GM18868 (cell line): ENCODE data around the gene SORCS2.

Source experiments
- ATAC-seq: cut with Tn5 transposase; IDR thresholded peaks from one replicate; pipeline ENCODE4 v1.9.1; 2021; ENCODE audit warnings: mild to moderate bottlenecking, moderate library complexity; ENCODE audit not compliant: unreplicated experiment

Gene SORCS2

DNA sequence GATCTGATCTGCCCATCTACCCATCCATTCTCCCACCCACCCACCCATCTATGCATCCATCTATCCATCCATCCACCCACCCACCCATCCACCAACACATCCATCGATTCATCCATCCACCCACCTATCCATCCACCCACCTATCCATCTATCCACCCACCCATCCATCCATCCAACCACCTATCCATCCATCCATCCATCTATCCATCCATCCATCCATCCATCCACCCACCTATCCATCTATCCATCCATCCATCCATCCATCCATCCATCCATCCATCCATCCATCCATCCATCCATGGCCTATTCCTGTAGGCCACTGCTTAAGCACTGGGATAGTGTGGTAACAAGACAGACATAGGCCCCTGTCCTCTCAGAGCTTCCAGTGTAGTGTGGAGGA lies 69.8 kb downstream of the SORCS2 start:
- no peak for ATAC-seq

GRCh38 chr4:7263166-7263565 lies 70.8 kb downstream of the SORCS2 start:
- ATAC-seq: no peak

GRCh38 chr4:7264694-7265093 lies 72.4 kb downstream of the SORCS2 start:
- ATAC-seq: no peak

- no peak for ATAC-seq
Observed at GRCh38 chr4:7266525-7267292, 74.4 kb downstream of the SORCS2 start.

- no peak for ATAC-seq
Observed at GRCh38 chr4:7267829-7268228, 75.5 kb downstream of the SORCS2 start.

DNA sequence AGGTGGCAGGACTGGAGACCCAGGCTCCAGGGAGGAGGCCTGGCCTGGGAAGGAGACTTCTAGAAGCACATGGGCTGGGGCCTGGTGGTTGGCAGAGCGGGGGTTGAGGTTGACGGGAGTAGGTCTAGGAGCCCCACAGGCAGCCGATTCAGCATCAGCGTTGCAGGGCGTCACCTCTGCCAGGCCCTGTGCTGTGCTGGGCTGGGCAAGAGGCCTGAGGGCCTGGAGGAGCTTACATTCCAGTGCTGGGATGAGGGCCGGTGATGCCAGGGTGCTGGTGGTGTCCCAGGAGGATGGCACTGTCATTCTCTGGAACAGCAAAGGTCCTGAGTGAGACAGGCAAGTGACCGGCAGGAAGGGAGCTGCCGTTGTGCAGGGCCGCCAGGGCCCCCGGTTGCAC lies 76.6 kb downstream of the SORCS2 start:
- no peak for ATAC-seq

- ATAC-seq: no peak
Observed at GRCh38 chr4:7270121-7270520, 77.8 kb downstream of the SORCS2 start.

GRCh38 chr4:7272404-7272803 lies 80.1 kb downstream of the SORCS2 start:
- no peak for ATAC-seq

- ATAC-seq: no peak
Observed at GRCh38 chr4:7273738-7274297, 81.5 kb downstream of the SORCS2 start.

- no peak for ATAC-seq
Observed at GRCh38 chr4:7275067-7275466, 82.7 kb downstream of the SORCS2 start.

GRCh38 chr4:7275490-7276154 lies 83.3 kb downstream of the SORCS2 start:
- no peak for ATAC-seq

- ATAC-seq: no peak
Observed at GRCh38 chr4:7276515-7276914, 84.2 kb downstream of the SORCS2 start.

DNA sequence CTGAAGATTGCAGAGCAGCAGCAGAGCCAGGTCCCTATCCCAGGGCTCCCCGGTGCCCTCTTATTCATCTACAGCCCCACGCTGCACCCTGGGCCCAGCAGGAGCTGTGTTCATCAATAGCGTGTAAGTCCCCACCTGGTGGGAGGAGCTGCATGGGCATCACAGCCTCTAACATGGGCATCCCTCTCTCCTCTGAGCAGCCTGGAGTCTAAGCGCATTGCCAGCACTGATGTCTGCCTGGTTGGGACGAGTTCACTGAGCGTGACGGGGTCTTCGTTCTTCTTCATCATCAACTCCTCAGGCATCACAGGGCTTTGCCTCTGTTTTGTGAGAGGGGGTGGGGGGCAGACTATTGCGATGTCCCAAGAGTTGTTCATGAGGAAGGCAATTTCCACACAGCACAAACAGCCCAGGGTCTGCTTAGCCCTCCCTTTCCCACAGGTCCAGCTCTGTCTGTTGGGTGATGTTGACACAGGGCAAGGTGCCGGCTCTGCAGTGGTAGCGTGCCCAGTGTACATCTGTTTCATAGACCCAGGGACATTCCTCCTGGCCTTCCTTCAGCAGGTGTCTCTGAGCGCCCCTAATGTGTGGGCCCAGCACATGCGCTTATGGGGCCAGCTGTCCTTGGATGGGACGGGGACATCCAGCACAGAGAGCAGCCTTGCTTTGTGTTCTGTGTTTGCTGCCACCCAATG lies 85.9 kb downstream of the SORCS2 start:
- ATAC-seq: no peak

GRCh38 chr4:7278981-7279380 lies 86.6 kb downstream of the SORCS2 start:
- no peak for ATAC-seq

- no peak for ATAC-seq
Observed at GRCh38 chr4:7279902-7280301, 87.6 kb downstream of the SORCS2 start.

DNA sequence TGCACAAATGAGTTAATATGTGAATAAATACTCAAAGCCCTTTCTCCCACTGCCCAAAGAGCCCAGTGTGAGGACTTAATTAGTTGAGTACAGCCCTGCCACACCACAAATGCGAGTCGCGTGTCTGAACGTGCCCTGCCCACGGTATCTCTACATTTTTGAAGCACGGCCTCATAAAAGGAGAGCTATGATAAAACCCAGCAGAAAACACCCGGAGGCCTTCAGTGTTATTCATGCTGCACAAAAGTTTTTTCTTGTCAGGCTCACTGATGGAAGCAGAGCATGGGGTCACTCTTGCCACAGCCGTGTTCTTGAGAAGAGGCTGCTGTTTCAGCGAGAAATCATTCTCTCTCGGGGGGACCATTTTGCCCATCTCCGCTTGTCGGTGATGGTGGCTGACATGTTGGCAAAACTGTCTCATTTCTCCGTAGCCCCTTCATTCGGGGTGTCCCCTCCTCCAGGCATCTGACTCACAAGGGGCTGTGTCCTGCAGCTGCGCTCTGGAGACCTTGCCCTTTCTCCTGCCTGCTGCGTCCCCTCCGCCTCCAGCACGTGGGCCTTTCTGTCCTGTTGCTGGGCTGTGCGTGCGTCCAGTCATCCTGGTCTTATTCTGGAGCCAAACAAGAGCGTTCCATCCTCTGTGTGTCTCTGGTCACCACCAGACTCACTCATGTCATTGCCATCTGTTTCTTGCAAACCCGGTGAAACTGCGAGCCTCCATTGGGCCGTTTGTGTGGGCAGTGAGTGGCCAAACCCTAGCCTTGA lies 88.8 kb downstream of the SORCS2 start:
- no peak for ATAC-seq

DNA sequence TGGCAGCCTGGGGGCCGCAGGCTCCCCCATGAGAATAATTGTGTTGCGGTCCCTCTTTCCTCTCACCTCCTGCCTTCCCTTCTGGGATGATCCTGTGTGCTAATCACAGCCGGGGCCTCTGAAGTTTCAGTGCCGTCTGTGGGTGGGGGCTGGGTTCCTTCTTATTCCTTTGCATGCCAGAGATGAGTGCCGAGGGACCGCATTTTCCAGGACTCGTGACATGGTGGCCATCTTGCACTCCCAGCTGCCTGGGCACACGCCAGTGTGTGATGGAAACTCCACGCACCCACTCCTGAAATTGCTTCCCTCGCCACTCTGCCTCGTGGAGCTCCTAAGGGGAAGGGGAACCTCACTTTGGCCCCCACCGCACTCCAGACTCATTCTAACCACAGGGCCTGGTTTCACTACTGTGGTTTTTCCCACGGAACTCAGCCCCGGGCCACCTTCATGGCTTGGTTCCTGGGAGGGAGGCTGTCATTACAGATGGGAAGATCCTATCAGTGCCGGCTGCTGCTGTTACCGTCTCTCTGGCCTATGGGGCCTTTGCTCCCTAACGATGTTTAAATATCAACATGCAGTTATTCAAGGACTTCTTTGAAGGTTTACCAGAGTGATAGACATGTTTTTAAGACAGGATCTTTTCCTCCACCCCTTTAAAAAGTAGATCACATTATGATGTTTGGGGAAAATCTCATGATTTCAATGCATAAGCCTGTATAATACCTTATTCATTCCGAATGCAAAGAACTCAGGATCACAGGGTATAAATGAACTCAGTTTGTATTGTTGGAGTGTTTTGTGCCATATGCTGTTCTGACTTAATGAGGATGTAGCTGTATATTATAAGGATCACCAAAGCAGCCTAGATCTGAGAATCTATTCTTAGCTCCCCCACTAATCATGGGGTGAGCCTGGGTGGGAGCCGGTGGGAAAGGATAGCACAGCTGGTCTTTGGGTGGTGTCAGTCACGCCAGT lies 89.6 kb downstream of the SORCS2 start:
- no peak for ATAC-seq

DNA sequence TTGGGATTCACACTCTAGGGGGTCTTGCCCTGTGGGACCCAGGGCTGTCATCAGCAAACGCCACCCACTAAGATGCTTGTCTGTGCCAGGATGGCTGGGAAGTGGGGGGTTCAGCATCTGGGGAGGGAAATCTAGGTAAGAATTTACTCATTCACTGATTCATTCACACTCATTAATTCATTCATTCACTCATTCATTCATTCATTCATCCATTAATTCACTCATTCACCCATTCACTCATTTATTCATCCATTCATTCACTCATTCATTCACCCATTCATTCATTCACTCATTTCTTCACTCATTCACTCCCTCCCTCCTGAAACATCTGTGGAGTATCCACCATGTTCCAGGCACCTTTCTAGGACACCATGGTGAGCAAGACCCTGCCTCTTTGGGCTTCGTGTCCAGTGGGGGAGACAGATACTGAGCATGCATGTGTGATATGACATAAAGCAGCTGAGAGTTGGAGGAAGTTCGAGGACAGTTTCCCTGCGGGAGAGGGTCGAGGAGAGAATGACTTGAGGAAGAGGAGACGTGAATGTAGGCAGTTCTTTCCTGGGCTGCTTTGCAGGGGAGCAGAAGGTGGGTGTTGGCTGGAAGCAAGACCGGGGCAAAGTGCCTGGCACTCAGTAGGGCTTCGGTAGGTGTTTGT lies 90.6 kb downstream of the SORCS2 start:
- no peak for ATAC-seq
